HepG2 (cell line): ENCODE measurements around the gene FXYD1. TPM values are rescaled to one million over a fixed set of nuclear protein-coding genes. Genes with fewer than 3 reads are reported as not detected.

ENCODE experiments used
- ATAC-seq: fragments of 200-7000 bp; cut with Tn5 transposase; 3 replicates; pipeline ENCODE4 v1.9.1; 2020; ENCODE audit warnings: mild to moderate bottlenecking, moderate library complexity
- BruUV-seq: library from RNA; stranded (reverse); fragments of 400-500 nt; replicated peaks from 2 replicates; lab custom pipeline; 2021; lab: Mats Ljungman, UMichigan
- CTCF ChIA-PET: fragments of 300-600 bp; formaldehyde crosslinking; extraction: SDS; loops from one replicate; lab custom pipeline; 2021; ENCODE audit warnings: low total read pairs, inconsistent platforms, low intra/inter-chr PET ratio; lab: Yijun Ruan, JAX
- POLR2A ChIA-PET: fragments of 350-600 bp; sonication (Branson Sonifier 250); formaldehyde crosslinking; loops from one replicate; lab custom pipeline; 2020; ENCODE audit warnings: antibody characterized with exemption, inconsistent platforms; lab: Yijun Ruan, JAX
- DNase-seq: peaks from one replicate; pipeline ENCODE4 v3.0.0-alpha.2; 2015; ENCODE audit warnings: low spot score
- FAIRE-seq: peaks from 3 replicates; lab custom pipeline; 2011; peaks lifted over from hg19 to GRCh38; lab: Jason Lieb, UNC
- H2AFZ ChIP-seq: one replicate; pipeline ENCODE4 v1.6.1; 2011; ENCODE audit warnings: low read length, inconsistent platforms
- H3K27ac ChIP-seq: fragments of 300-600 bp; 3 replicates; pipeline ENCODE4 v1.8.0; 2011; ENCODE audit warnings: mixed run types, mild to moderate bottlenecking, mixed read lengths, low read length, inconsistent platforms; ENCODE audit not compliant: insufficient read depth; ENCODE audit errors: extremely low read length
- H3K27me3 ChIP-seq, 2 experiments: fragments of 200-600 bp in 1 of 2; 2 replicates in 1 of 2; 3 replicates in 1 of 2; pipeline versions ENCODE4 v1.6.0 to v1.8.0; 2011; ENCODE audit warnings: low read length in 2 of 2, mild to moderate bottlenecking in 2 of 2, moderate library complexity in 2 of 2, inconsistent platforms in 1 of 2; ENCODE audit not compliant: insufficient read depth in 2 of 2, control insufficient read depth in 1 of 2
- H3K36me3 ChIP-seq, 2 experiments: fragments of 200-600 bp in 1 of 2; replicated peaks in 1 of 2; 2 replicates in 1 of 2; 3 replicates in 1 of 2; pipeline versions ENCODE4 v1.5.1 to v1.8.0; 2011; ENCODE audit warnings: low read length in 2 of 2, inconsistent platforms in 1 of 2; ENCODE audit not compliant: insufficient read depth in 2 of 2, control insufficient read depth in 1 of 2
- H3K4me1 ChIP-seq: 2 replicates; pipeline ENCODE4 v1.5.1; 2012; ENCODE audit warnings: low read length, inconsistent platforms; ENCODE audit not compliant: insufficient read depth
- H3K4me2 ChIP-seq: 2 replicates; pipeline ENCODE4 v1.6.0; 2011; ENCODE audit warnings: low read depth, low read length, inconsistent platforms
- H3K4me3 ChIP-seq, 3 experiments: fragments of 200-600 bp in 1 of 3; sonication (generic), shearing (Covaris generic) in 1 of 3; replicated peaks in 1 of 3; 2 replicates each; pipeline ENCODE4 v1.5.1; 2011 to 2016; ENCODE audit warnings: low read length in 3 of 3, inconsistent platforms in 2 of 3, low read depth in 2 of 3, mild to moderate bottlenecking in 2 of 3, control low read depth in 1 of 3, mixed read lengths in 1 of 3; ENCODE audit not compliant: insufficient read depth in 1 of 3
- H3K79me2 ChIP-seq: one replicate; pipeline ENCODE4 v1.6.1; 2011; ENCODE audit warnings: low read length, inconsistent platforms; ENCODE audit not compliant: insufficient read depth
- H3K9ac ChIP-seq: 2 replicates; pipeline ENCODE4 v1.6.0; 2011; ENCODE audit warnings: mild to moderate bottlenecking, low read depth, low read length, inconsistent platforms; ENCODE audit not compliant: insufficient read depth
- H3K9me3 ChIP-seq: 2 replicates; pipeline ENCODE4 v1.5.1; 2012; ENCODE audit warnings: mild to moderate bottlenecking, low read length
- H4K20me1 ChIP-seq: 2 replicates; pipeline ENCODE4 v1.6.0; 2011; ENCODE audit warnings: inconsistent platforms, mild to moderate bottlenecking, low read length, moderate library complexity; ENCODE audit not compliant: insufficient read depth
- ATF1 ChIP-seq: IDR thresholded peaks from 2 replicates; pipeline ENCODE4 v1.6.1; 2016; ENCODE audit warnings: mild to moderate bottlenecking, control low read depth
- CEBPB ChIP-seq: IDR thresholded peaks from 2 replicates; pipeline ENCODE4 v1.6.1; 2011; ENCODE audit warnings: low read depth, low read length, improper control_type of control experiment, borderline replicate concordance
- CEBPG ChIP-seq: IDR thresholded peaks from 2 replicates; pipeline ENCODE4 v1.6.1; 2016
- FOXP1 ChIP-seq, 2 experiments: fragments of 450-650 bp in 1 of 2; IDR thresholded peaks; 2 replicates each; pipeline ENCODE4 v1.6.1; 2017 to 2018; ENCODE audit warnings: antibody characterized with exemption in 1 of 2
- FOXP4 ChIP-seq: sonication (generic); formaldehyde crosslinking; IDR thresholded peaks from 2 replicates; pipeline ENCODE4 v1.4.0; 2020; ENCODE audit warnings: missing genetic modification reagents
- NR2F6 ChIP-seq, 2 experiments: IDR thresholded peaks; 2 replicates each; pipeline ENCODE4 v1.6.1; 2016; ENCODE audit warnings: antibody characterized with exemption in 1 of 2, mild to moderate bottlenecking in 1 of 2
- NRL ChIP-seq: sonication (generic); formaldehyde crosslinking; IDR thresholded peaks from 2 replicates; pipeline ENCODE4 v1.5.0; 2020; ENCODE audit warnings: missing genetic modification reagents, mild to moderate bottlenecking, moderate library complexity, borderline replicate concordance
- RARA ChIP-seq: IDR thresholded peaks from 2 replicates; pipeline ENCODE4 v1.6.1; 2016; ENCODE audit warnings: missing genetic modification reagents, missing compliant biosample characterization
- WGBS: methylation state at CpG from one replicate; pipeline ENCODE4 v1.1.6; 2017; ENCODE audit warnings: low lambda C conversion rate; 5-methylcytosine and 5-hydroxymethylcytosine counted together
- in situ Hi-C: cut with HindIII; loops from 2 replicates; pipeline ENCODE4 v1.10.0; 2017; ENCODE audit warnings: low pct_unique_long_range_greater_than_20kb; ENCODE audit not compliant: extremely low pct_ligation_motif_present
- intact Hi-C: fragments of 100-400 bp; cut with micrococcal nuclease; formaldehyde crosslinking; loops from one replicate; pipeline ENCODE4 v1.10.0; 2022; ENCODE audit not compliant: unreplicated experiment
- polyA plus RNA-seq, 8 experiments: library from polyadenylated mRNA; depleted of rRNA in 3 of 8; stranded (reverse) in 7 of 8; unstranded in 1 of 8; fragments of >200 nt; fragmentation: Illumina TruSeq in 4 of 8; extraction: Trizol in 4 of 8; gene quantifications; 2 replicates each; pipeline versions ENCODE4 v1.2.1 to v1.2.3, GENCODE V29; 2011 to 2016; ENCODE audit warnings: low read depth in 4 of 8, missing spikeins in 1 of 8, mixed read lengths in 1 of 8; ENCODE audit not compliant: insufficient read depth in 1 of 8
- total RNA-seq, 5 experiments: library from RNA; depleted of rRNA; stranded (reverse); fragments of >200 nt; fragmentation: Illumina TruSeq; extraction: Trizol; gene quantifications; 2 replicates each; pipeline ENCODE4 v1.2.3, GENCODE V29; 2016; ENCODE audit warnings: low read depth in 1 of 5

FXYD1 gene
- total and polyA plus RNA-seq, 2 of the 13 experiments (the other 11 are each of a cell fraction or from before 2014, with no cell fraction given) = 31.2 TPM; not detected in 1

- no peak overlapping the region for H2AFZ ChIP-seq
- ATAC-seq (no peak), DNase-seq (no peak), FAIRE-seq (no peak)
- no TSS peak for BruUV-seq
- ChIA-PET CTCF (no interaction called here), POLR2A (no interaction called here)
- no peaks in the 10 kb centered on the region for H3K79me2 ChIP-seq
- H3K36me3 ChIP-seq = no peaks in the 10 kb centered on the region
- H3K9ac ChIP-seq = no peak overlapping the region
- intact Hi-C loops (no loop called here), in situ Hi-C loops (no loop called here)
- no peak overlapping the region for H3K4me3 ChIP-seq
- 83% methylated on average over 9 of the region's 9 CpGs for WGBS
- H3K4me1 ChIP-seq = peaks cover 94% of the 10 kb centered on the region
- no peaks in the 10 kb centered on the region for H4K20me1 ChIP-seq
- H3K4me2 ChIP-seq = no peak overlapping the region
- peak; percentile 39; the same call in 1 of the 2 replicates for TF ChIP-seq RARA (CRISPR knock-in tag)
- TF ChIP-seq ATF1 (CRISPR knock-in tag) = no peak
- no peak for TF ChIP-seq NRL (CRISPR knock-in tag)
- TF ChIP-seq CEBPG (CRISPR knock-in tag) = 0 out of 2 replicates have a peak, but pooled peaks have one; percentile 21
- TF ChIP-seq NR2F6 (IDR thresholded peaks at IDR 0.05) = peak; percentile 27; the same call in 1 of the 2 replicates
- TF ChIP-seq NR2F6 (CRISPR knock-in tag; IDR thresholded peaks at IDR 0.05) = 0 out of 2 replicates have a peak, but pooled peaks have one; percentile 43
- TF ChIP-seq FOXP4 (CRISPR knock-in tag) = peak; percentile 43; the same call in 1 of the 2 replicates
- TF ChIP-seq FOXP1 (IDR thresholded peaks at IDR 0.05) = no peak
- TF ChIP-seq FOXP1 (CRISPR knock-in tag; IDR thresholded peaks at IDR 0.05) = peak; percentile 65; the same call in 1 of the 2 replicates
- TF ChIP-seq CEBPB = peak; percentile 56
- no peaks in the 10 kb centered on the region for H3K9me3 ChIP-seq
- H3K27me3 ChIP-seq = 0 out of 5 replicates have a peak, but pooled peaks cover 0 to 6% of the 10 kb centered on the region in 2 experiments
- no peak overlapping the region for H3K27ac ChIP-seq
Measured at GRCh38 chr19:35119578-35120155, 19.0 kb upstream of the FXYD1 start.
